Measurements from ENCODE around the gene TMEM61. TPM values are rescaled to one million over a fixed set of nuclear protein-coding genes. Genes with fewer than 3 reads are reported as not detected.

TMEM61 gene
- total RNA-seq, 1 experiment from 2014 or later, result 0.74 TPM

GRCh38 chr1:55015123-55015522, 34.7 kb downstream of the TMEM61 start:
- ChIA-PET CTCF (interaction anchor here (2.8 to 10.9 kb wide), 2 partner anchors 42 to 70 kb away, joined by 6 to 632 read pairs; no protein-coding TSS in a partner anchor), POLR2A (no interaction called here)
- Mint-ChIP-seq H3K4me3 (no peak overlapping the region), H3K27ac (no peak overlapping the region), H3K9me3 (0 out of 2 replicates have a peak, but pooled peaks cover under 1% of the 10 kb centered on the region), H3K27me3 (ENCODE audit: low read depth) (peaks cover 21% of the 10 kb centered on the region), H3K4me1 (peaks cover 15% of the 10 kb centered on the region), H3K36me3 (no peaks in the 10 kb centered on the region)
- DNase-seq (ENCODE audit: low spot score) (no peak), ATAC-seq (no peak)
- TF ChIP-seq EMX1 (CRISPR knock-in tag; IDR thresholded peaks at IDR 0.05) (no peak), ATF1 (CRISPR knock-in tag; IDR thresholded peaks at IDR 0.05) (no peak), FOXP4 (CRISPR knock-in tag; IDR thresholded peaks at IDR 0.05) (no peak), ZNF416 (CRISPR knock-in tag; IDR thresholded peaks at IDR 0.05) (no peak), ZBTB21 (CRISPR knock-in tag; IDR thresholded peaks at IDR 0.05; ENCODE audit: borderline replicate concordance) (no peak), MYBL2 (CRISPR knock-in tag; IDR thresholded peaks at IDR 0.05) (no peak), USF1 (CRISPR knock-in tag; IDR thresholded peaks at IDR 0.05) (no peak), ZNF425 (CRISPR knock-in tag; conservative IDR thresholded peaks at IDR 0.05) (no peak), MXD4 (CRISPR knock-in tag; IDR thresholded peaks at IDR 0.05; ENCODE audit: borderline replicate concordance) (no peak), FOXK1 (CRISPR knock-in tag; IDR thresholded peaks at IDR 0.05) (no peak), TCF7 (CRISPR knock-in tag; IDR thresholded peaks at IDR 0.05; ENCODE audit: low read depth) (no peak), SP1 (CRISPR knock-in tag; conservative IDR thresholded peaks at IDR 0.05) (no peak), FOXJ3 (CRISPR knock-in tag; IDR thresholded peaks at IDR 0.05; ENCODE audit: borderline replicate concordance) (no peak), ZNF512 (CRISPR knock-in tag; IDR thresholded peaks at IDR 0.05; ENCODE audit: borderline replicate concordance) (no peak)

GRCh38 chr1:55015731-55016620, 35.5 kb downstream of the TMEM61 start:
- no peak for ATAC-seq
- Mint-ChIP-seq H3K27ac (no peak overlapping the region), H3K36me3 (no peaks in the 10 kb centered on the region)
- TF ChIP-seq NFYB (CRISPR knock-in tag; conservative IDR thresholded peaks at IDR 0.05; ENCODE audit: low read depth), result no peak
- no peak for TF ChIP-seq RELA (CRISPR knock-in tag; IDR thresholded peaks at IDR 0.05; ENCODE audit: borderline replicate concordance)
- no peak for TF ChIP-seq NR2C2 (CRISPR knock-in tag; IDR thresholded peaks at IDR 0.05)
- no peak for TF ChIP-seq MLX (CRISPR knock-in tag; IDR thresholded peaks at IDR 0.05)
- TF ChIP-seq, protein P1, sequence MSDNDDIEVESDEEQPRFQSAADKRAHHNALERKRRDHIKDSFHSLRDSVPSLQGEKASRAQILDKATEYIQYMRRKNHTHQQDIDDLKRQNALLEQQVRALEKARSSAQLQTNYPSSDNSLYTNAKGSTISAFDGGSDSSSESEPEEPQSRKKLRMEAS (CRISPR knock-in tag; IDR thresholded peaks at IDR 0.05), result no peak
- TF ChIP-seq, protein P2, sequence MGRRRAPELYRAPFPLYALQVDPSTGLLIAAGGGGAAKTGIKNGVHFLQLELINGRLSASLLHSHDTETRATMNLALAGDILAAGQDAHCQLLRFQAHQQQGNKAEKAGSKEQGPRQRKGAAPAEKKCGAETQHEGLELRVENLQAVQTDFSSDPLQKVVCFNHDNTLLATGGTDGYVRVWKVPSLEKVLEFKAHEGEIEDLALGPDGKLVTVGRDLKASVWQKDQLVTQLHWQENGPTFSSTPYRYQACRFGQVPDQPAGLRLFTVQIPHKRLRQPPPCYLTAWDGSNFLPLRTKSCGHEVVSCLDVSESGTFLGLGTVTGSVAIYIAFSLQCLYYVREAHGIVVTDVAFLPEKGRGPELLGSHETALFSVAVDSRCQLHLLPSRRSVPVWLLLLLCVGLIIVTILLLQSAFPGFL (CRISPR knock-in tag; IDR thresholded peaks at IDR 0.05; ENCODE audit: borderline replicate concordance), result no peak
- TF ChIP-seq HMGXB4 (CRISPR knock-in tag; IDR thresholded peaks at IDR 0.05), result no peak
- TF ChIP-seq ZBTB21 (CRISPR knock-in tag; IDR thresholded peaks at IDR 0.05; ENCODE audit: borderline replicate concordance), result no peak

More at GRCh38 chr1:55015731-55016620, 35.5 kb downstream of the TMEM61 start:
- no peak overlapping the region for H3K4me3 Mint-ChIP-seq
- POLR2A ChIA-PET, result no interaction called here
- no peak for DNase-seq (ENCODE audit: low spot score)
- H3K4me1 Mint-ChIP-seq, result peaks cover 7% of the 10 kb centered on the region
- H3K9me3 Mint-ChIP-seq, result no peaks in the 10 kb centered on the region
- CTCF ChIA-PET, result interaction anchor here (0.8 to 10.9 kb wide), 2 partner anchors 20 to 70 kb away, joined by 4 to 632 read pairs; no protein-coding TSS in a partner anchor
- H3K27me3 Mint-ChIP-seq (ENCODE audit: low read depth), result peaks cover 22% of the 10 kb centered on the region
